HL-60 (cell line): Measurements from ENCODE around the gene NRXN3.

Experiments used
- GABPA ChIP-seq: IDR thresholded peaks from 2 replicates; pipeline ENCODE4 v1.6.1; 2012; ENCODE audit warnings: low read depth
- POLR2AphosphoS5 ChIP-seq: IDR thresholded peaks from 2 replicates; pipeline ENCODE4 v1.6.1; 2012; ENCODE audit warnings: low read depth
- SPI1 ChIP-seq: IDR thresholded peaks from 2 replicates; pipeline ENCODE4 v1.6.1; 2012; ENCODE audit warnings: low read depth, mild to moderate bottlenecking, borderline replicate concordance
- TF ChIP-seq, protein P1 (sequence below): IDR thresholded peaks from one replicate; pipeline ENCODE4 v1.5.1; 2011; ENCODE audit warnings: low read length, control low read depth, inconsistent platforms; ENCODE audit not compliant: insufficient read depth
- TF ChIP-seq, protein P2 (sequence below): IDR thresholded peaks from 2 replicates; pipeline ENCODE4 v1.6.1; 2012; ENCODE audit warnings: low read depth; ENCODE audit not compliant: insufficient replicate concordance

DNA sequence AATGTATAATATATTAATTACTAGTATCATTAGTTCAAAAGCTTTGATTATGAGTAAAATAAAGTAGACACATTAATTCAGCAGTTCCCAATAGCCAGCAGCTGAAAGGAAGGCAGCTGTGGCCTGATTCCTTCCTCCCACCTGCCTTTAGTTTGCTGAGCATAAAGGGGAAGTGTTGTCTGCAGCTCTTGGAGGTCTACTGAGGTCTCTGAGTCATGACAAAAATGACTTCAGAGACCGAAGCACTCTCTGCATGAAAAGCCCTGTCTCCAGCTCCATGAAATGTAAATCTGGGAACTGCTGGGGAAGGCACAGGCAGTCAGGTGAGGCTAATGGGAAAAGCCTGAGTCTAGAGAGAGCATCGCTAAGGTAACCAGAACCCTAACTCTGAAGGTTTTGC, 165.4 kb downstream of the NRXN3 start:
- TF ChIP-seq, protein P1, sequence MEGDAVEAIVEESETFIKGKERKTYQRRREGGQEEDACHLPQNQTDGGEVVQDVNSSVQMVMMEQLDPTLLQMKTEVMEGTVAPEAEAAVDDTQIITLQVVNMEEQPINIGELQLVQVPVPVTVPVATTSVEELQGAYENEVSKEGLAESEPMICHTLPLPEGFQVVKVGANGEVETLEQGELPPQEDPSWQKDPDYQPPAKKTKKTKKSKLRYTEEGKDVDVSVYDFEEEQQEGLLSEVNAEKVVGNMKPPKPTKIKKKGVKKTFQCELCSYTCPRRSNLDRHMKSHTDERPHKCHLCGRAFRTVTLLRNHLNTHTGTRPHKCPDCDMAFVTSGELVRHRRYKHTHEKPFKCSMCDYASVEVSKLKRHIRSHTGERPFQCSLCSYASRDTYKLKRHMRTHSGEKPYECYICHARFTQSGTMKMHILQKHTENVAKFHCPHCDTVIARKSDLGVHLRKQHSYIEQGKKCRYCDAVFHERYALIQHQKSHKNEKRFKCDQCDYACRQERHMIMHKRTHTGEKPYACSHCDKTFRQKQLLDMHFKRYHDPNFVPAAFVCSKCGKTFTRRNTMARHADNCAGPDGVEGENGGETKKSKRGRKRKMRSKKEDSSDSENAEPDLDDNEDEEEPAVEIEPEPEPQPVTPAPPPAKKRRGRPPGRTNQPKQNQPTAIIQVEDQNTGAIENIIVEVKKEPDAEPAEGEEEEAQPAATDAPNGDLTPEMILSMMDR, result no peak
- TF ChIP-seq POLR2AphosphoS5, result no peak
- peak; percentile 55; the same call in 1 of the 2 replicates for TF ChIP-seq SPI1
- TF ChIP-seq, protein P2, sequence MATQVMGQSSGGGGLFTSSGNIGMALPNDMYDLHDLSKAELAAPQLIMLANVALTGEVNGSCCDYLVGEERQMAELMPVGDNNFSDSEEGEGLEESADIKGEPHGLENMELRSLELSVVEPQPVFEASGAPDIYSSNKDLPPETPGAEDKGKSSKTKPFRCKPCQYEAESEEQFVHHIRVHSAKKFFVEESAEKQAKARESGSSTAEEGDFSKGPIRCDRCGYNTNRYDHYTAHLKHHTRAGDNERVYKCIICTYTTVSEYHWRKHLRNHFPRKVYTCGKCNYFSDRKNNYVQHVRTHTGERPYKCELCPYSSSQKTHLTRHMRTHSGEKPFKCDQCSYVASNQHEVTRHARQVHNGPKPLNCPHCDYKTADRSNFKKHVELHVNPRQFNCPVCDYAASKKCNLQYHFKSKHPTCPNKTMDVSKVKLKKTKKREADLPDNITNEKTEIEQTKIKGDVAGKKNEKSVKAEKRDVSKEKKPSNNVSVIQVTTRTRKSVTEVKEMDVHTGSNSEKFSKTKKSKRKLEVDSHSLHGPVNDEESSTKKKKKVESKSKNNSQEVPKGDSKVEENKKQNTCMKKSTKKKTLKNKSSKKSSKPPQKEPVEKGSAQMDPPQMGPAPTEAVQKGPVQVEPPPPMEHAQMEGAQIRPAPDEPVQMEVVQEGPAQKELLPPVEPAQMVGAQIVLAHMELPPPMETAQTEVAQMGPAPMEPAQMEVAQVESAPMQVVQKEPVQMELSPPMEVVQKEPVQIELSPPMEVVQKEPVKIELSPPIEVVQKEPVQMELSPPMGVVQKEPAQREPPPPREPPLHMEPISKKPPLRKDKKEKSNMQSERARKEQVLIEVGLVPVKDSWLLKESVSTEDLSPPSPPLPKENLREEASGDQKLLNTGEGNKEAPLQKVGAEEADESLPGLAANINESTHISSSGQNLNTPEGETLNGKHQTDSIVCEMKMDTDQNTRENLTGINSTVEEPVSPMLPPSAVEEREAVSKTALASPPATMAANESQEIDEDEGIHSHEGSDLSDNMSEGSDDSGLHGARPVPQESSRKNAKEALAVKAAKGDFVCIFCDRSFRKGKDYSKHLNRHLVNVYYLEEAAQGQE, result no peak
- TF ChIP-seq GABPA, result no peak
